ENCODE measurements around the gene SLC34A1.

The SLC34A1 gene

DNA sequence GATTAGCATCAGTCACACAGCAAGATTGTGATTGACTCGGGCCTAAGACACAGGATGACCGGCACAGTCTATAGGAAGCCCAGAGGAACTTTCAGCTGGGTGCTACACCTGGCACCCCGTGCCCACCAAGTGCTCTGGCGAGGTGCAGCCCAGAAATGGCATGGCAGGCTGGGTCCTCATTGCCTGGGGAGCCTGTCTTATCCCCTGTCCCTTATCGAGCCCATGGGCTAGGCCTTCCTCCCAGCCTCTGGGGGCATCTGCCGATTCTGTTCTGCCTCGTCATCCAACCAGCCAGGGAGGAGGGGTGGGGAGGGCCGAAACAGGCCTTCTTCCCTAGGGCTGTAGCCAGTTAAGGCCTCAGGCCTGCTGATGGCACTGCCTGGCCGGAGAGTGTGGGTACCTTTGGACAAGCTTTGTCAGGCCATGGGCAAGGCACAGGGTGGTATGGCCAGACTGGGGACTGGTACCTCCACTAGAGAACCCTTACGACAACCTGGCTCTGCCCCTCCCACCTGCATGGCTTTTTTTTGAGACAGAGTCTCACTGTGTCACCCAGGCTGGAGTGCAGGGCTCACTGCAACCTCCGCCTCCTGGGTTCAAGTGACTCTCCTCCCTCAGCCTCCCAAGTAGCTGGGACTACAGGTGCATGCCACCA lies 43.8 kb downstream of the SLC34A1 start:
- Histone ChIP-seq H3K27me3 (ENCODE audit: control insufficient read depth in 1 of 2, insufficient read depth in 2 of 2, low read length in 2 of 2) (no peaks in the 10 kb centered on the region), H3K36me3 (ENCODE audit: control insufficient read depth in 2 of 2, insufficient read depth in 2 of 2, low read length in 2 of 2) (peaks cover 0 to 12% of the 10 kb centered on the region in 2 donors), H3K9ac (ENCODE audit: low read length in 2 of 2) (peak overlapping the region; percentile 83 to 91), H3K4me1 (ENCODE audit: control insufficient read depth, insufficient read depth, low read length) (peaks cover 51% of the 10 kb centered on the region), H3K27ac (ENCODE audit: low read length) (no peak overlapping the region), H3K4me3 (ENCODE audit: low read length in 2 of 2) (peak overlapping the region; percentile 60 to 82), H3K9me3 (ENCODE audit: control insufficient read depth in 2 of 2, low read length in 2 of 2) (no peaks in the 10 kb centered on the region)

DNA sequence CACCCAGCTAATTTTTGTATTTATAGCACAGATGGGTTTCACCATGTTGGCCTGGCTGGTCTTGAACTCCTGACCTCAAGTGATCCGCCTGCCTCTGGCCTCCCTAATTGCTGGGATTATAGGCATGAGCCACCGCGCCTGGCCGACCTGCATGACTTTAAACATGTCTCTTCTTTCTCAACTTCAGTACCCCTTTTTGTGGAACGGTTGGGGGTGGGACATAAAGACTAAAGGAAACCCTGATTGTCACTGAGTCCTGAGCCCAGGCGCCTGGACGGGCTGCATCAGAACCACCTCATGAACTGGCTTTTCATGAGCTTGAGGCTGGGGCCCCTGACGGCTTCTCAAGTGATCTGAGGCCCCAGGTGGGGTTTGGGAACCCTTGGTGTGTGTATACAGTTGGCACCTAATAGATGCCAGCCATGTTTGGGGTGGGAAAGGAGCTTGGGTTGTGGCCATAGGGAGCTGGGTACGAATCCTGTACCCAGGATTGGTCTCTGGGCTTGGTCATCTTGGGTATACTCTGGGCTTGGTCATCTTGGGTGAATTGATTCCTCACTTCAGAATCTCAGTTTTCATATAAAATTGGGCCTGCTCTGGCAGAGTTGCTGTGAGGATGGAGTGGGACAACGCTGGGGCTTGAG lies 44.5 kb downstream of the SLC34A1 start:
- Histone ChIP-seq H3K27ac (ENCODE audit: low read length) (no peak overlapping the region), H3K27me3 (ENCODE audit: control insufficient read depth in 1 of 2, insufficient read depth in 2 of 2, low read length in 2 of 2) (no peaks in the 10 kb centered on the region), H3K4me1 (ENCODE audit: control insufficient read depth, insufficient read depth, low read length) (peaks cover 51% of the 10 kb centered on the region), H3K9me3 (ENCODE audit: control insufficient read depth in 2 of 2, low read length in 2 of 2) (no peaks in the 10 kb centered on the region), H3K9ac (ENCODE audit: low read length in 2 of 2) (peak overlapping the region in 1 of 2 donors; percentile 83), H3K4me3 (ENCODE audit: low read length in 2 of 2) (no peak overlapping the region), H3K36me3 (ENCODE audit: control insufficient read depth in 2 of 2, insufficient read depth in 2 of 2, low read length in 2 of 2) (peaks cover 0 to 13% of the 10 kb centered on the region in 2 donors)

DNA sequence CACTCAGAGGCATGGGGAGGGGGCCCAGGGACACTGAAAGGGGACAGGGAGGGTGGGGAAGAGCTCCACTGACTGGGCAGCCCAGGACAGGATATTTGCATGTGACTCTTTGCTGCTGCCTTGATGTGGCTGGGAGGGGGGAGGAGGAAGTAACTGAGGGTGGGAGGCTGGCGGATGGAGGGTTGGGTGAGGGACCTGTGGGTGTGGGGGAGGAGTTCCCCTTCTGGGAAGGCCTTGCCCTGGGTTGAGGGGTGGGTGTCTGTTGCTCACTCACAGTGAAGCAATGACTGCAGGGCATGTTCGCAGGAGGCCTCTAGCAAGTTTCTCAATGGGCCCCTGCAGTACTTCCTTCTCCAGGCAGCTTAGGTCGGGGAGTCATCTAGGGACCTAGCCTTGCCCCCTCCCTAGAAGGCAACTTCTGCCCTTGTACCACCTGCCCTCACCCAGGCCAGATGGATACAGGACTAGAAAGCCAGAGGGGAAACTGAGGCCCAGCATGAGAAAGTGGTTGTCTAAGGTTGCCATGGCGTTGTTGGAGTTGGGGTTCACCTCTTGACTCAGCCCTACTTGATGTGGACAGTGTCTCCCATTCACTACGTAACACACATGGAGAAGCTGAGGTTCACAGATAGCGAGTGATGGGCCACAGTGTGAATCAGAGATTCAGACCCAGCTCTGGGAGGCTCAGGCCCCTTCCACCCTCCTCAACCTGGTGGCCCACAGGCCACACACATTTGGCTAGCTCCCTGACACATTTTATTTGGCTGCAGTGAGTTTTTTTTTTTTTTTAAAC lies 45.2 kb downstream of the SLC34A1 start:
- Histone ChIP-seq H3K4me3 (ENCODE audit: low read length in 2 of 2) (no peak overlapping the region), H3K27ac (ENCODE audit: low read length) (no peak overlapping the region), H3K4me1 (ENCODE audit: control insufficient read depth, insufficient read depth, low read length) (peaks cover 51% of the 10 kb centered on the region), H3K9ac (ENCODE audit: low read length in 2 of 2) (peak overlapping the region in 1 of 2 donors; percentile 5), H3K9me3 (ENCODE audit: control insufficient read depth in 2 of 2, low read length in 2 of 2) (no peaks in the 10 kb centered on the region), H3K36me3 (ENCODE audit: control insufficient read depth in 2 of 2, insufficient read depth in 2 of 2, low read length in 2 of 2) (peaks cover 6 to 21% of the 10 kb centered on the region in 2 donors), H3K27me3 (ENCODE audit: control insufficient read depth in 1 of 2, insufficient read depth in 2 of 2, low read length in 2 of 2) (no peaks in the 10 kb centered on the region)

DNA sequence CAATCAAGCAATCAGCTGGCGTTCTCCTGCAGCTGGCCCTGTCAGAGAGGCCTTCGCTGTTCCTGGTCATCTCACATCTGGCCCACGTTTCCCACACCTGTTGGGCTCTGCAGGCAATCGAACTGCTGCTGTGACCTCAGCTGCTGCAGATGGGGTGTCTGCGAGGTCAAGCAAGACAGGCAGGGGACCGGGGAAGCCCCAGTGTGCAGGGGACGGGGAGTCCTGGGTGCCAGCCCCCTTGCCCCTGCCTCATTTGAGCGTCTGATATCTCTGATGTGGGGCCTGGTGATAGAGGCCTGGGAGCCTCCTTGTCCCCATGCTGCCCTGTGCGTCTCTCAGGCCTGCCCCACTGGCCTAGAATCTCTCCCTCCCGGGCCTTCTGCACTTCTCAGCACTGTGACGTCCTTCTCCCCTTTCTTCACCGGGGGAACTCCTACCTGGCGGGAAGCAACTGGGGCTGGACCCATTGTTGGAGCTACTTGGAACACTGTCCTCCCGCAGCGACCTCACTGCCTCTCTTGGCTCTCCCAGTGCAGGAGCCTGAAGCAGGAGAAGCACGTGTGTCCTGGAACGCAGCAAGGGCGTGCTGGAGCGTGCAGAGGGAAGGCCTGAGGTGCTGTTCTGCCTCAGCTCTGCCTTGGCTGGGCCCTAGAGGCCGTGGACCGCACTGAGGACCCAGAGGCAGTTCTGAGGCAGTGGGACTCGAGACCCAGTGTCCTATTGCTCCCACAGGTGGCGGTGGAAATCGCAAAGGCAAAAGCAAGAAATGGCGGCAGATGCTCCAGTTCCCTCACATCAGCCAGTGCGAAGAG lies 46.1 kb downstream of the SLC34A1 start:
- H3K4me3 ChIP-seq (ENCODE audit: low read length in 2 of 2) = no peak overlapping the region
- no peaks in the 10 kb centered on the region for H3K9me3 ChIP-seq (ENCODE audit: control insufficient read depth in 2 of 2, low read length in 2 of 2)
- H3K27me3 ChIP-seq (ENCODE audit: control insufficient read depth in 1 of 2, insufficient read depth in 2 of 2, low read length in 2 of 2) = no peaks in the 10 kb centered on the region
- H3K4me1 ChIP-seq (ENCODE audit: control insufficient read depth, insufficient read depth, low read length) = peaks cover 48% of the 10 kb centered on the region
- peaks cover 15 to 25% of the 10 kb centered on the region in 2 donors for H3K36me3 ChIP-seq (ENCODE audit: control insufficient read depth in 2 of 2, insufficient read depth in 2 of 2, low read length in 2 of 2)
- no peak overlapping the region for H3K9ac ChIP-seq (ENCODE audit: low read length in 2 of 2)
- H3K27ac ChIP-seq (ENCODE audit: low read length) = no peak overlapping the region

DNA sequence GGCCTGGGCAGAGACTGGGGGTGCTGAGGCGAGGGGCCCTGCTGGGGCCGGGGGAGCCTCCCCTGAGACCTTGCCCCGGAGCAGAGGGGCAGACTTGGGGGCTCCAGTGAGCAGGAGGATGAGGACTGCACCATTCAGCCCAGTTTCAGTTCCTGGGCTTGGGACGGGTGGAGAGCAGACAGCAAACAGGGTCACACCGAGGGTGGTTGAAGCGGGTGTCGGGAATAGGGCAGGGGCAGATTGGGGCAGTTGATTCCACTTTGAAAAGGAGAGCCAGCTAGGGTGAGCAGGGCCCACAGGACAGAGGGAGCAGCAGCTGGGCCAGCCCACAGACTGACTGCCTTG lies 46.7 kb downstream of the SLC34A1 start:
- peaks cover 18 to 25% of the 10 kb centered on the region in 2 donors for H3K36me3 ChIP-seq (ENCODE audit: control insufficient read depth in 2 of 2, insufficient read depth in 2 of 2, low read length in 2 of 2)
- no peaks in the 10 kb centered on the region for H3K27me3 ChIP-seq (ENCODE audit: control insufficient read depth in 1 of 2, insufficient read depth in 2 of 2, low read length in 2 of 2)
- no peak overlapping the region for H3K27ac ChIP-seq (ENCODE audit: low read length)
- peaks cover 42% of the 10 kb centered on the region for H3K4me1 ChIP-seq (ENCODE audit: control insufficient read depth, insufficient read depth, low read length)
- H3K4me3 ChIP-seq (ENCODE audit: low read length in 2 of 2) = no peak overlapping the region
- no peak overlapping the region for H3K9ac ChIP-seq (ENCODE audit: low read length in 2 of 2)
- H3K9me3 ChIP-seq (ENCODE audit: control insufficient read depth in 2 of 2, low read length in 2 of 2) = no peaks in the 10 kb centered on the region

DNA sequence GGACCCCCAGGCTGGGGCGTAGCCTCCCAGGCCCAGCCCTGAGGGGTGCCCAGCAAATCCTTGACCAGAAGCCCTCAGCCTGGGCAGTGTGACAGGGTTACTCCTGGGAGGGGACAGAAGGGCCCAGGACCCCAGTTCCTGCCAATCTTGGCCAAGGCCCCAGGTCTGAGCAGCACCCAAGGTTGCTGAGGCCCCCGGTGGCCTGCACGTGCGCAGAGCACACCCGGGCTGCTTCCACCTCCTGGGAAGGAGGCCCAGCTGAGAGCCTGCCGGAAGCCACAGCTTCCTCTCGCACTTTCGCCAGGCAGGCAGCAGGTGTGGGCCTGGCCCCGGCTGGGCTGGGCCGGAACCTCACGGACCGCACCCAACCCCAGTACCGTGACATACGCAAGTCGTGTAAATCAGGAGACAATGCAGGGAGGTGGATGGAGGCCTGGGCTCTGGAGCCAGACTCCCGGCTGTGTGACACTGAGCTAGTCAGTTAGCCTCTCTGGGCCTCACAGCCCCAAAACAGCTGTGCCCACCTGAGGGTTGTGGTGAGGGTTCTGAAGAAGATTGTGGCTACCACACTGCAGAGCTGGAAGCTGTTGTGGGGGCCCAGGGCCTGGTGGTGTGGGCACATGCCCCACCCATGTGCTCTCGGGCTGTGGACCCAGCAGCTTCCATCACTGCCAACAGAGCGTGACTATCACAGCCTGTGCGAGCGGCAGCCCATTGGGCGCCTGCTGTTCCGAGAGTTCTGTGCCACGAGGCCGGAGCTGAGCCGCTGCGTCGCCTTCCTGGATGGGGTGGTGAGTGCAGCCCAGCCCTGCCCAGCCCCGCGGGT lies 47.3 kb downstream of the SLC34A1 start:
- Histone ChIP-seq H3K4me1 (ENCODE audit: control insufficient read depth, insufficient read depth, low read length) (peaks cover 40% of the 10 kb centered on the region), H3K27me3 (ENCODE audit: control insufficient read depth in 1 of 2, insufficient read depth in 2 of 2, low read length in 2 of 2) (no peaks in the 10 kb centered on the region), H3K27ac (ENCODE audit: low read length) (no peak overlapping the region), H3K4me3 (ENCODE audit: low read length in 2 of 2) (no peak overlapping the region), H3K36me3 (ENCODE audit: control insufficient read depth in 2 of 2, insufficient read depth in 2 of 2, low read length in 2 of 2) (peaks cover 18 to 26% of the 10 kb centered on the region in 2 donors), H3K9ac (ENCODE audit: low read length in 2 of 2) (no peak overlapping the region), H3K9me3 (ENCODE audit: control insufficient read depth in 2 of 2, low read length in 2 of 2) (no peaks in the 10 kb centered on the region)

DNA sequence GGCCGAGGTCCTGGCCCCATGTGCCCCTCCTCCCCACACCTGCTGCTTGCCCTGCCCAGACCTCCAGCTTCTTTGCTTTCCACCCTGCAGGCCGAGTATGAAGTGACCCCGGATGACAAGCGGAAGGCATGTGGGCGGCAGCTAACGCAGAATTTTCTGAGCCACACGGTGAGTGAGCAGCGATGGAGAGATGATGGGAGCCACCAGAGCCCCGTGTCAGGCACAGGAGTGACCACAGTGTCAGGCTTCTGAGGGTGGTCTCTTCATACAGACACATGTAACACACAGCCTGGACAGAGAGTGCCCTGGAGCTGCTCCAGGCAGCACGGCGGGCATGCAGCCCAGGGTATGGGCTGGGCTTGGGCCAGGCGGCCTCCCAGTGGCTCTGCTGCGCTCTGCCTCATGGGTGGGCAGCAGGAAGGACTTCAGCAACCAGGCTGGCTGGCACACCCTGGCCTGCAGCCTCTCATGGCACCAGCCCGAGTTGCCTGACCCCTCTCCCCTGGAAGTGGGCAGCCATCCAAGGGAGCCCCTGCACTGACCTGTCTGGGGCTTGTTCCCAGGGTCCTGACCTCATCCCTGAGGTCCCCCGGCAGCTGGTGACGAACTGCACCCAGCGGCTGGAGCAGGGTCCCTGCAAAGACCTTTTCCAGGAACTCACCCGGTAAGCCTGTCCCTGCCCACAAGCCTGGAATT lies 48.1 kb downstream of the SLC34A1 start:
- H3K4me1 ChIP-seq (ENCODE audit: control insufficient read depth, insufficient read depth, low read length) = peaks cover 36% of the 10 kb centered on the region
- no peak overlapping the region for H3K9ac ChIP-seq (ENCODE audit: low read length in 2 of 2)

DNA sequence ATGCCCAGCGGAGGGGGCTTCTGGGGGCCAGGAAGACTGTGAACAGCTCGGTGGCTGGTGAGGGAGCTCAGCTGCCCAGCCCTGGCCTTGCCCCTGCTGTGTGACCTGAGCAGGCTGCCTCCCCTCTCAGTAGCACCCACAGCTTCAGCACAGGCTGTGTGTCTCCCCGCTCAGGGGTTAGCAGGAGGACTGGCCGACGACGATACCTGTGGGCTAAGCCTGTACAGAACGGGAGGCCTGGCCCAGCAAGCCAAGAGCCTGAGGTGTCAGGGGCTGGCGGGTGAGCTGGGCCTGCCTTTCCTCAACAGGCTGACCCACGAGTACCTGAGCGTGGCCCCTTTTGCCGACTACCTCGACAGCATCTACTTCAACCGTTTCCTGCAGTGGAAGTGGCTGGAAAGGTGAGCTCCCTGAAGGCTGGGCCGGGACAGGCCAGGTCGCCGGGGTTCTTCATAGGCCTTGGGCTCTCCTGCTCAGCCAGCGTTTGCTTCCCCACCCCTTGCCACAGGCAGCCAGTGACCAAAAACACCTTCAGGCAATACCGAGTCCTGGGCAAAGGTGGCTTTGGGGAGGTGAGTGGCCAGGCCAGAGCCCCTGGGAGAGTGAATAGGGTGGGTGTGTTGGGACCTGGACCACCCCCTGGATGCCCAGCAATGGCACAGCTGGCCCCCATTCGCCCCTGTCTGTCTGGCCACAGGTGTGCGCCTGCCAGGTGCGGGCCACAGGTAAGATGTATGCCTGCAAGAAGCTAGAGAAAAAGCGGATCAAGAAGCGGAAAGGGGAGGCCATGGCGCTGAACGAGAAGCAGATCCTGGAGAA lies 48.8 kb downstream of the SLC34A1 start:
- Histone ChIP-seq H3K4me1 (ENCODE audit: control insufficient read depth, insufficient read depth, low read length) (peaks cover 28% of the 10 kb centered on the region), H3K27ac (ENCODE audit: low read length) (no peak overlapping the region), H3K9me3 (ENCODE audit: control insufficient read depth in 2 of 2, low read length in 2 of 2) (no peaks in the 10 kb centered on the region), H3K27me3 (ENCODE audit: control insufficient read depth in 1 of 2, insufficient read depth in 2 of 2, low read length in 2 of 2) (no peaks in the 10 kb centered on the region), H3K9ac (ENCODE audit: low read length in 2 of 2) (no peak overlapping the region), H3K4me3 (ENCODE audit: low read length in 2 of 2) (no peak overlapping the region), H3K36me3 (ENCODE audit: control insufficient read depth in 2 of 2, insufficient read depth in 2 of 2, low read length in 2 of 2) (peaks cover 18 to 33% of the 10 kb centered on the region in 2 donors)

More for the DNA sequence above, 48.1 kb downstream of the SLC34A1 start:
- Histone ChIP-seq H3K36me3 (ENCODE audit: control insufficient read depth in 2 of 2, insufficient read depth in 2 of 2, low read length in 2 of 2) (peaks cover 18 to 28% of the 10 kb centered on the region in 2 donors), H3K27ac (ENCODE audit: low read length) (no peak overlapping the region), H3K27me3 (ENCODE audit: control insufficient read depth in 1 of 2, insufficient read depth in 2 of 2, low read length in 2 of 2) (no peaks in the 10 kb centered on the region), H3K9me3 (ENCODE audit: control insufficient read depth in 2 of 2, low read length in 2 of 2) (no peaks in the 10 kb centered on the region), H3K4me3 (ENCODE audit: low read length in 2 of 2) (no peak overlapping the region)

DNA sequence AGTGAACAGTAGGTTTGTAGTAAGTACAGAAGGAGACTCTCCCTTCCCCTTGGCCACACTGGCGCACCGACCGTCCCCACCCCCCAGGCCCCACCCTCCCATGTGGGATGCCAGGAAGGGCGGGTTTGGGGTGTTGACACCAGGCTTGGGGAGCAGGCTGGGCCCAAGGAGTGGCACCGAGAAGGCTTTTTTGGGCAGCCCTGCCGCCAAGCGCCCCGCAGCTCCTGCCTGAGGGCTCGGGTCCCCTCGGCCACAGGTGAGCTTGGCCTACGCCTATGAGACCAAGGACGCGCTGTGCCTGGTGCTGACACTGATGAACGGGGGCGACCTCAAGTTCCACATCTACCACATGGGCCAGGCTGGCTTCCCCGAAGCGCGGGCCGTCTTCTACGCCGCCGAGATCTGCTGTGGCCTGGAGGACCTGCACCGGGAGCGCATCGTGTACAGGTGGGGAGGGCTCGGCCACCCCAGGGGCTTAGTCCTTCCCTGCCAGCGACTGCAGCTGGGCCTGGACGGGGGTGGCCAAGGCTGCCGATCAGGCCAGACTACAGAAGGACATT lies 49.5 kb downstream of the SLC34A1 start:
- peaks cover 18 to 39% of the 10 kb centered on the region in 2 donors for H3K36me3 ChIP-seq (ENCODE audit: control insufficient read depth in 2 of 2, insufficient read depth in 2 of 2, low read length in 2 of 2)
- H3K9ac ChIP-seq (ENCODE audit: low read length in 2 of 2) = no peak overlapping the region
- H3K9me3 ChIP-seq (ENCODE audit: control insufficient read depth in 2 of 2, low read length in 2 of 2) = no peaks in the 10 kb centered on the region
- peaks cover 23% of the 10 kb centered on the region for H3K4me1 ChIP-seq (ENCODE audit: control insufficient read depth, insufficient read depth, low read length)
- no peak overlapping the region for H3K4me3 ChIP-seq (ENCODE audit: low read length in 2 of 2)
- H3K27ac ChIP-seq (ENCODE audit: low read length) = no peak overlapping the region
- H3K27me3 ChIP-seq (ENCODE audit: control insufficient read depth in 1 of 2, insufficient read depth in 2 of 2, low read length in 2 of 2) = no peaks in the 10 kb centered on the region

All from stomach smooth muscle (tissue), 2 donors.